Mesendoderm (in vitro differentiated cells): ENCODE measurements around the gene WASF2.

Source experiments
- DNase-seq: peaks from one replicate; pipeline ENCODE4 v3.0.0; 2013
- H2AK5ac ChIP-seq: 2 replicates; pipeline ENCODE4 v1.6.1; 2013; ENCODE audit warnings: low read length, inconsistent platforms
- H2BK120ac ChIP-seq: 2 replicates; pipeline ENCODE4 v1.6.1; 2013; ENCODE audit warnings: low read depth, mild to moderate bottlenecking, low read length, moderate library complexity, mixed read lengths
- H2BK15ac ChIP-seq: replicated peaks from 2 replicates; pipeline ENCODE4 v1.6.1; 2013; ENCODE audit warnings: low read depth, mild to moderate bottlenecking, moderate library complexity
- H2BK5ac ChIP-seq: 2 replicates; pipeline ENCODE4 v1.6.1; 2013; ENCODE audit warnings: low read length, inconsistent platforms
- H3K18ac ChIP-seq: 2 replicates; pipeline ENCODE4 v1.6.1; 2013; ENCODE audit warnings: mild to moderate bottlenecking, low read length, mixed read lengths
- H3K23ac ChIP-seq: one replicate; pipeline ENCODE4 v1.6.1; 2013; ENCODE audit warnings: low read length
- H3K27ac ChIP-seq: 2 replicates; pipeline ENCODE4 v1.5.1; 2013; ENCODE audit warnings: low read depth, mild to moderate bottlenecking, inconsistent platforms, low read length, moderate library complexity
- H3K27me3 ChIP-seq: 2 replicates; pipeline ENCODE4 v1.6.1; 2013; ENCODE audit warnings: low read length, control low read depth, mild to moderate bottlenecking, inconsistent platforms; ENCODE audit not compliant: insufficient read depth, poor library complexity
- H3K36me3 ChIP-seq: 2 replicates; pipeline ENCODE4 v1.6.1; 2013; ENCODE audit warnings: low read length, inconsistent platforms; ENCODE audit not compliant: control insufficient read depth, insufficient read depth
- H3K4ac ChIP-seq: one replicate; pipeline ENCODE4 v1.6.1; 2013; ENCODE audit warnings: low read depth, mild to moderate bottlenecking, low read length, moderate library complexity
- H3K4me1 ChIP-seq: 2 replicates; pipeline ENCODE4 v1.6.1; 2013; ENCODE audit warnings: low read depth, low read length, inconsistent platforms; ENCODE audit not compliant: control insufficient read depth
- H3K4me2 ChIP-seq: 2 replicates; pipeline ENCODE4 v1.6.1; 2013; ENCODE audit warnings: low read length
- H3K4me3 ChIP-seq: 2 replicates; pipeline ENCODE4 v1.5.1; 2013; ENCODE audit warnings: mild to moderate bottlenecking, low read length
- H3K56ac ChIP-seq: one replicate; pipeline ENCODE4 v1.6.1; 2013; ENCODE audit warnings: low read length
- H3K79me1 ChIP-seq: 2 replicates; pipeline ENCODE4 v1.6.1; 2013; ENCODE audit warnings: low read length, inconsistent platforms
- H3K79me2 ChIP-seq: 2 replicates; pipeline ENCODE4 v1.6.1; 2013; ENCODE audit warnings: mild to moderate bottlenecking, low read length; ENCODE audit not compliant: control insufficient read depth, insufficient read depth
- H3K9ac ChIP-seq: 2 replicates; pipeline ENCODE4 v1.6.1; 2013; ENCODE audit warnings: low read length, inconsistent platforms
- H4K5ac ChIP-seq: one replicate; pipeline ENCODE4 v1.6.1; 2013; ENCODE audit warnings: low read length
- H4K8ac ChIP-seq: one replicate; pipeline ENCODE4 v1.6.1; 2013; ENCODE audit warnings: low read depth, mild to moderate bottlenecking, control low read depth, low read length, moderate library complexity
- WGBS: extraction: QIAGEN DNeasy Blood & Tissue Kit; methylation state at CpG from one replicate; pipeline ENCODE4 v1.1.7; 2013; ENCODE audit warnings: low lambda C conversion rate, missing lambda C conversion rate; ENCODE audit not compliant: insufficient coverage; ENCODE audit errors: extremely low coverage; 5-methylcytosine and 5-hydroxymethylcytosine counted together

WASF2 gene

GRCh38 chr1:27402349-27402754 is 87.6 kb downstream of the WASF2 start:
- H3K79me2 ChIP-seq = no peaks in the 10 kb centered on the region
- no peak overlapping the region for H3K4me2 ChIP-seq
- no peak overlapping the region for H3K23ac ChIP-seq
- peak overlapping the region; percentile 68 for H3K56ac ChIP-seq
- H2BK15ac ChIP-seq = no peak overlapping the region
- H2BK120ac ChIP-seq = no peak overlapping the region
- peak overlapping the region; percentile 2 for H3K9ac ChIP-seq
- no peak overlapping the region for H3K18ac ChIP-seq
- no peak overlapping the region for H2AK5ac ChIP-seq
- H3K4me3 ChIP-seq = no peak overlapping the region
- WGBS = no CpG with 5 or more reads among the region's 8 CpGs
- H3K4me1 ChIP-seq = peaks cover 4% of the 10 kb centered on the region
- no peaks in the 10 kb centered on the region for H3K36me3 ChIP-seq
- DNase-seq = peak; percentile 80
- no peak overlapping the region for H4K5ac ChIP-seq
- no peak overlapping the region for H2BK5ac ChIP-seq
- H3K27ac ChIP-seq = no peak overlapping the region
- H3K27me3 ChIP-seq = no peaks in the 10 kb centered on the region
- H3K4ac ChIP-seq = no peak overlapping the region
- no peak overlapping the region for H4K8ac ChIP-seq
- H3K79me1 ChIP-seq = no peaks in the 10 kb centered on the region

GRCh38 chr1:27400963-27401341 is 89.0 kb downstream of the WASF2 start:
- Histone ChIP-seq H3K18ac (no peak overlapping the region), H3K4me2 (no peak overlapping the region), H3K4ac (no peak overlapping the region), H2BK5ac (no peak overlapping the region), H4K8ac (no peak overlapping the region), H3K79me2 (no peaks in the 10 kb centered on the region), H4K5ac (no peak overlapping the region), H2BK15ac (no peak overlapping the region), H3K4me3 (no peak overlapping the region), H3K27me3 (no peaks in the 10 kb centered on the region), H2BK120ac (no peak overlapping the region), H3K4me1 (peaks cover 2% of the 10 kb centered on the region), H3K9ac (no peak overlapping the region), H3K79me1 (no peaks in the 10 kb centered on the region), H3K27ac (no peak overlapping the region), H3K36me3 (no peaks in the 10 kb centered on the region), H3K56ac (no peak overlapping the region), H2AK5ac (no peak overlapping the region), H3K23ac (no peak overlapping the region)
- no peak for DNase-seq
- WGBS = no CpG with 5 or more reads among the region's 5 CpGs

GRCh38 chr1:27400082-27400962 is 89.6 kb downstream of the WASF2 start:
- no peak overlapping the region for H4K8ac ChIP-seq
- H3K4me3 ChIP-seq = no peak overlapping the region
- no peak overlapping the region for H2AK5ac ChIP-seq
- no peak overlapping the region for H2BK15ac ChIP-seq
- no peaks in the 10 kb centered on the region for H3K27me3 ChIP-seq
- H4K5ac ChIP-seq = no peak overlapping the region
- H3K4me2 ChIP-seq = no peak overlapping the region
- no peaks in the 10 kb centered on the region for H3K79me2 ChIP-seq
- H3K4me1 ChIP-seq = peaks cover 1% of the 10 kb centered on the region
- no peak overlapping the region for H3K23ac ChIP-seq
- H3K18ac ChIP-seq = no peak overlapping the region
- WGBS = no CpG with 5 or more reads among the region's 13 CpGs
- H2BK5ac ChIP-seq = no peak overlapping the region
- H2BK120ac ChIP-seq = no peak overlapping the region
- H3K79me1 ChIP-seq = no peaks in the 10 kb centered on the region
- no peak overlapping the region for H3K56ac ChIP-seq
- no peak overlapping the region for H3K27ac ChIP-seq
- no peaks in the 10 kb centered on the region for H3K36me3 ChIP-seq
- no peak overlapping the region for H3K4ac ChIP-seq
- DNase-seq = peak; percentile 41
- H3K9ac ChIP-seq = no peak overlapping the region

GRCh38 chr1:27399251-27400025 is 90.5 kb downstream of the WASF2 start:
- Histone ChIP-seq H2BK15ac (no peak overlapping the region), H4K5ac (no peak overlapping the region), H2BK5ac (no peak overlapping the region), H2AK5ac (no peak overlapping the region), H2BK120ac (no peak overlapping the region), H3K18ac (no peak overlapping the region), H3K79me2 (no peaks in the 10 kb centered on the region), H3K79me1 (no peaks in the 10 kb centered on the region), H3K56ac (peak overlapping the region; percentile 30), H3K27ac (no peak overlapping the region), H3K4me1 (no peaks in the 10 kb centered on the region), H3K4ac (no peak overlapping the region), H3K4me2 (no peak overlapping the region), H4K8ac (no peak overlapping the region), H3K27me3 (no peaks in the 10 kb centered on the region), H3K36me3 (no peaks in the 10 kb centered on the region), H3K9ac (peak overlapping the region; percentile 8), H3K4me3 (no peak overlapping the region), H3K23ac (no peak overlapping the region)
- no CpG with 5 or more reads among the region's 19 CpGs for WGBS
- no peak for DNase-seq

- Histone ChIP-seq H3K36me3 (no peaks in the 10 kb centered on the region), H2BK120ac (no peak overlapping the region), H3K23ac (no peak overlapping the region), H2AK5ac (no peak overlapping the region), H4K8ac (no peak overlapping the region), H3K79me2 (no peaks in the 10 kb centered on the region), H3K27ac (no peak overlapping the region), H3K79me1 (no peaks in the 10 kb centered on the region), H4K5ac (no peak overlapping the region), H2BK5ac (no peak overlapping the region), H3K4me1 (no peaks in the 10 kb centered on the region), H3K18ac (no peak overlapping the region), H3K56ac (peak overlapping the region; percentile 30), H3K27me3 (no peaks in the 10 kb centered on the region), H3K4ac (no peak overlapping the region), H2BK15ac (no peak overlapping the region), H3K9ac (peak overlapping the region; percentile 8), H3K4me3 (no peak overlapping the region), H3K4me2 (no peak overlapping the region)
- no CpG with 5 or more reads among the region's 4 CpGs for WGBS
- DNase-seq = peak; percentile 30
Observed at GRCh38 chr1:27398405-27399149, 91.4 kb downstream of the WASF2 start.
